ENCODE data around the gene ADAMTS19. TPM values are rescaled to one million over a fixed set of nuclear protein-coding genes. Genes with fewer than 3 reads are reported as not detected.

The ADAMTS19 gene
- total RNA-seq, 2 donors from 2014 or later = not detected

GRCh38 chr5:129454461-129454860, 5.6 kb upstream of the ADAMTS19 start:
- DNase-seq (ENCODE audit: low spot score) (no peak), ATAC-seq (no peak)
- H3K4me3 Mint-ChIP-seq = no peak overlapping the region
- H3K4me1 Mint-ChIP-seq (ENCODE audit: low read depth in 2 of 2) = no peaks in the 10 kb centered on the region
- peaks cover 8 to 10% of the 10 kb centered on the region in 2 donors for H3K27me3 Mint-ChIP-seq
- peaks cover 13% of the 10 kb centered on the region for H3K9me3 Mint-ChIP-seq
- H3K27ac Mint-ChIP-seq = no peak overlapping the region
- no peaks in the 10 kb centered on the region for H3K36me3 Mint-ChIP-seq

GRCh38 chr5:129459450-129459776, 685 bp upstream of the ADAMTS19 start:
- H3K27ac Mint-ChIP-seq = no peak overlapping the region
- H3K4me3 Mint-ChIP-seq = no peak overlapping the region
- DNase-seq (ENCODE audit: low spot score) (no peak), ATAC-seq (no peak)
- H3K9me3 Mint-ChIP-seq = peaks cover 15% of the 10 kb centered on the region
- no peaks in the 10 kb centered on the region for H3K4me1 Mint-ChIP-seq (ENCODE audit: low read depth in 2 of 2)
- peaks cover 21 to 30% of the 10 kb centered on the region in 2 donors for H3K27me3 Mint-ChIP-seq
- H3K36me3 Mint-ChIP-seq = peaks cover 8% of the 10 kb centered on the region

DNA sequence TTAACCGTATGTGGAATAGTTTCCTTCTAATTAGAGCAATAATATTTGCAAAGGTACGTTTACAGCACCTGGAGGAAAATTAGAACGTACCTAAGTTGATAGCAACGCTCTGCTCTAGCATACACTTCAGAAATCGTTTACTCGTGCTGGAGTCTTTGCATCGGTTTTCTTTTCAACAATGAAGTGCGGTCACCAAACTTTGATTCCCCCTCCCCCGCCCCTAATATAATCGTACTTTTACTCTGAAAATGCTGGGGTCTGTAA, 506 bp downstream of the ADAMTS19 start:
- no peak for ATAC-seq
- H3K4me1 Mint-ChIP-seq (ENCODE audit: low read depth in 2 of 2) = no peaks in the 10 kb centered on the region

DNA sequence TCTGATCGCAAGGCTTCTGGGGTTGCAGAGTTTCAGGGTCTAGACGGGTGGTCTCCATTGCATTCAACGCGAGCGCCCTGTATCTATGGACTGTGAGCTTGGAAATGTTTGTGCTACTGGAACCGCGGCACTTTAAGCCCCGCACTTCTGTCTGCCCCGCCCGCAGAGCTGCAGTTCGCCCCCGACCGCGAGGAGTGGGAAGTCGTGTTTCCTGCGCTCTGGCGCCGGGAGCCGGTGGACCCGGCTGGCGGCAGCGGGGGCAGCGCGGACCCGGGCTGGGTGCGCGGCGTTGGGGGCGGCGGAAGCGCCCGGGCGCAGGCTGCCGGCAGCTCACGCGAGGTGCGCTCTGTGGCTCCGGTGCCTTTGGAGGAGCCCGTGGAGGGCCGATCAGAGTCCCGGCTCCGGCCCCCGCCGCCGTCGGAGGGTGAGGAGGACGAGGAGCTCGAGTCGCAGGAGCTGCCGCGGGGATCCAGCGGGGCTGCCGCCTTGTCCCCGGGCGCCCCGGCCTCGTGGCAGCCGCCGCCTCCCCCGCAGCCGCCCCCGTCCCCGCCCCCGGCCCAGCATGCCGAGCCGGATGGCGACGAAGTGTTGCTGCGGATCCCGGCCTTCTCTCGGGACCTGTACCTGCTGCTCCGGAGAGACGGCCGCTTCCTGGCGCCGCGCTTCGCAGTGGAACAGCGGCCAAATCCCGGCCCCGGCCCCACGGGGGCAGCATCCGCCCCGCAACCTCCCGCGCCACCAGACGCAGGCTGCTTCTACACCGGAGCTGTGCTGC, 1.0 kb downstream of the ADAMTS19 start:
- peaks cover 8% of the 10 kb centered on the region for H3K36me3 Mint-ChIP-seq
- no peaks in the 10 kb centered on the region for H3K4me1 Mint-ChIP-seq (ENCODE audit: low read depth in 2 of 2)
- H3K4me3 Mint-ChIP-seq = no peak overlapping the region
- DNase-seq (ENCODE audit: low spot score) = no peak
- peaks cover 19% of the 10 kb centered on the region for H3K9me3 Mint-ChIP-seq
- peak in 1 of 2 donors; percentile 36 for ATAC-seq
- H3K27me3 Mint-ChIP-seq = peaks cover 21 to 30% of the 10 kb centered on the region in 2 donors
- no peak overlapping the region for H3K27ac Mint-ChIP-seq

More for the DNA sequence above, 506 bp downstream of the ADAMTS19 start:
- Mint-ChIP-seq H3K36me3 (peaks cover 8% of the 10 kb centered on the region), H3K27ac (no peak overlapping the region), H3K9me3 (peaks cover 15% of the 10 kb centered on the region), H3K27me3 (peaks cover 21 to 30% of the 10 kb centered on the region in 2 donors), H3K4me3 (no peak overlapping the region)
- no peak for DNase-seq (ENCODE audit: low spot score)

GRCh38 chr5:129461711-129462332, 1.7 kb downstream of the ADAMTS19 start:
- DNase-seq (ENCODE audit: low spot score) (no peak), ATAC-seq (no peak)
- H3K4me3 Mint-ChIP-seq = no peak overlapping the region
- peaks cover 19% of the 10 kb centered on the region for H3K9me3 Mint-ChIP-seq
- peaks cover 8% of the 10 kb centered on the region for H3K36me3 Mint-ChIP-seq
- no peaks in the 10 kb centered on the region for H3K4me1 Mint-ChIP-seq (ENCODE audit: low read depth in 2 of 2)
- no peak overlapping the region for H3K27ac Mint-ChIP-seq
- peaks cover 21 to 30% of the 10 kb centered on the region in 2 donors for H3K27me3 Mint-ChIP-seq

DNA sequence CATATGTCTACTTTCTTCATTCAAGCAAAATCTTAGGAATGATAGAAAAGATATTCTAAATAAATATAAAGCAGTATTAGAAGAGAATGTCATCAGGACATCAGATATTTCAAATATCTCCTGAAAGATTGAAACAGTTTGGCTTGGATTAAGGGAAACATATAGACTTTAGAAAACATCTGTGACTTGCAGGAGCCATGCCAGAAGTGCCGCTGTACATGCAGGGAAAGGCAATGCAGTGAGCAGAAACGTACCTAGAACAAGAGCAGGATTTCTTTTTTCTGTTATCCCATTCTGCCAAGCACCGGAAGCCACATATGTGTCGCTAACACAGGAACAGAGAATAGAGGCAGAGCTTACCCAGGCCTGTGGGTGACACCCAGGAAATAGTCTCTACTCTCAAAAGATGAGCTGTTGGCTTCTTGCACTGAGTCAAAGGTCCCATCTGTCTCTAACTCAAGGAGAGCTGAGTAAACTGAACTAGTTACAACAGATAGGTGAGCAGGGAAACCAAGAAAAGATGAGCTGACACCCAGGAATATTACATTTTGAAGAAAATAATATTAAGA, 5.8 kb downstream of the ADAMTS19 start:
- Mint-ChIP-seq H3K9me3 (peaks cover 14% of the 10 kb centered on the region), H3K36me3 (peaks cover 8% of the 10 kb centered on the region), H3K4me1 (ENCODE audit: low read depth in 2 of 2) (no peaks in the 10 kb centered on the region), H3K27me3 (peaks cover 10 to 15% of the 10 kb centered on the region in 2 donors), H3K4me3 (no peak overlapping the region), H3K27ac (no peak overlapping the region)
- no peak for DNase-seq (ENCODE audit: low spot score)
- no peak for ATAC-seq

DNA sequence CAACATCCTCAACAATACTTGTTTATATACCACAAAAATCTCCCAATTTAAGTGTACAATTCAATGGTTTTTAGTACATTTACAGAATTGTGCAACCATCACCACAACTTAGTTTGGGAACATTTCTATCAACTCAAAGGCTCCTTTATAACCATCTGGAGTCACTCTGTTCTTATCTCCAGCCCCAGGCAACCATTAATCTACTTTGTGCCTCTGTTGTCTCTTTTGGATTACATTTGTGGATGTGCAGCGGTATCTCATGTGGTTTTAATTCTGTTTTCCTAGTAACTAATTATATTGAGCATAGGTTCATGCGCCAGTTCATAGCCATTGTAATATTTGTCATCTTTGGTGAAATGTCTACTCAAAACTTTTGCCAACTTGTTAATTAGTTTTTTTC, 14.4 kb downstream of the ADAMTS19 start:
- Mint-ChIP-seq H3K36me3 (no peaks in the 10 kb centered on the region), H3K4me1 (ENCODE audit: low read depth in 2 of 2) (no peaks in the 10 kb centered on the region), H3K4me3 (no peak overlapping the region), H3K27ac (no peak overlapping the region), H3K27me3 (no peaks in the 10 kb centered on the region), H3K9me3 (no peaks in the 10 kb centered on the region)
- no peak for DNase-seq (ENCODE audit: low spot score)
- no peak for ATAC-seq

GRCh38 chr5:129476751-129477150, 16.7 kb downstream of the ADAMTS19 start:
- H3K4me1 Mint-ChIP-seq (ENCODE audit: low read depth in 2 of 2) = no peaks in the 10 kb centered on the region
- ATAC-seq (no peak), DNase-seq (ENCODE audit: low spot score) (no peak)
- H3K4me3 Mint-ChIP-seq = no peak overlapping the region
- no peaks in the 10 kb centered on the region for H3K9me3 Mint-ChIP-seq
- H3K36me3 Mint-ChIP-seq = no peaks in the 10 kb centered on the region
- H3K27me3 Mint-ChIP-seq = no peaks in the 10 kb centered on the region
- no peak overlapping the region for H3K27ac Mint-ChIP-seq

DNA sequence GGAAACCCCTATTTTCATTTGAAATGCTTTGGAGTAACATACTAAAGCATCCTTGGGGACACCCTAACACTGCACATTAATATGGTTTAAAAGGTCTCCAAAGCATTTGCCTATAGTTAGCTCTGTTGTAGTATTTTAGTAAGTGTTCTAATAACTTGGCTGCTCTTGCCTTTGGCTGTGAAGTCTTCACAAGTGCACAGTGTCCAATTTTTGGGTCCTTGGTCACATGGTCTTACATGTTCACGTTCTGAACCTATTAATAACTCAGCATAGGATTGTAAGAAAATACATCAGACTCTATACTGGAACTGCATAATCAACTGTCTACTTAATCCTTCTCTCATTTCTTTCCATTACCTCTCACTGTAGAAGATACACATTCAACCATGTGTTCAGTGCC, 17.4 kb downstream of the ADAMTS19 start:
- ATAC-seq (no peak), DNase-seq (ENCODE audit: low spot score) (no peak)
- H3K27ac Mint-ChIP-seq = no peak overlapping the region
- no peaks in the 10 kb centered on the region for H3K27me3 Mint-ChIP-seq
- no peaks in the 10 kb centered on the region for H3K36me3 Mint-ChIP-seq
- H3K4me3 Mint-ChIP-seq = no peak overlapping the region
- H3K9me3 Mint-ChIP-seq = no peaks in the 10 kb centered on the region
- no peaks in the 10 kb centered on the region for H3K4me1 Mint-ChIP-seq (ENCODE audit: low read depth in 2 of 2)

- H3K36me3 Mint-ChIP-seq = no peaks in the 10 kb centered on the region
- H3K27me3 Mint-ChIP-seq = no peaks in the 10 kb centered on the region
- H3K4me1 Mint-ChIP-seq (ENCODE audit: low read depth in 2 of 2) = no peaks in the 10 kb centered on the region
- H3K27ac Mint-ChIP-seq = no peak overlapping the region
- ATAC-seq (no peak), DNase-seq (ENCODE audit: low spot score) (no peak)
- H3K9me3 Mint-ChIP-seq = no peaks in the 10 kb centered on the region
- no peak overlapping the region for H3K4me3 Mint-ChIP-seq
Measured at GRCh38 chr5:129481161-129481560, 21.1 kb downstream of the ADAMTS19 start.

DNA sequence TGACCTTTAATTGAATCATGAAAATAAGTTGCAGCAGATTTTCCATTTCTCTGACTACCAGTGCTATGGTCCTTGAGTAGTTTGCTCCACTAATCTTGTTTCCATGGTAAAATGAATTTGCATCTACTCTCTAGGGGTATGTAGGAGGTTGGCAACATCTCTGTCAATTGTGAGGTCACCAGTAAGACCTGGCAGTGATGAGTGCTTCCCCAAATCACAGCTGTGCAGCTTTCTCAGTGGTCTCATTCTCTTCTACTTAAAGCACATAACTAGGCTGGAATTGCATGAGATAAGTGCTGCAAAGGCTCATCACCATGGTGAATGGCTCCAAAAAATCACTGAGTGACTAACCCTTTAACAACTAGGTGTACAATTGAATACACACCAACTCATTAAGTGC, 36.3 kb downstream of the ADAMTS19 start:
- ATAC-seq = no peak
- no peak for DNase-seq (ENCODE audit: low spot score)
- H3K4me1 Mint-ChIP-seq (ENCODE audit: low read depth in 2 of 2) = no peaks in the 10 kb centered on the region

GRCh38 chr5:129496864-129497595, 36.9 kb downstream of the ADAMTS19 start:
- ATAC-seq = no peak
- H3K9me3 Mint-ChIP-seq = peaks cover 18% of the 10 kb centered on the region
- H3K27me3 Mint-ChIP-seq = no peaks in the 10 kb centered on the region

More for the DNA sequence above, 36.3 kb downstream of the ADAMTS19 start:
- no peak overlapping the region for H3K27ac Mint-ChIP-seq
- no peaks in the 10 kb centered on the region for H3K27me3 Mint-ChIP-seq
- no peak overlapping the region for H3K4me3 Mint-ChIP-seq
- peaks cover 17% of the 10 kb centered on the region for H3K9me3 Mint-ChIP-seq
- no peaks in the 10 kb centered on the region for H3K36me3 Mint-ChIP-seq

GRCh38 chr5:129499208-129499852, 39.2 kb downstream of the ADAMTS19 start:
- H3K27me3 Mint-ChIP-seq = no peaks in the 10 kb centered on the region
- ATAC-seq = no peak

More at GRCh38 chr5:129496864-129497595, 36.9 kb downstream of the ADAMTS19 start:
- Mint-ChIP-seq H3K27ac (no peak overlapping the region), H3K4me3 (no peak overlapping the region), H3K36me3 (no peaks in the 10 kb centered on the region), H3K4me1 (ENCODE audit: low read depth in 2 of 2) (no peaks in the 10 kb centered on the region)
- DNase-seq (ENCODE audit: low spot score) = no peak

More at GRCh38 chr5:129499208-129499852, 39.2 kb downstream of the ADAMTS19 start:
- Mint-ChIP-seq H3K4me3 (no peak overlapping the region), H3K36me3 (no peaks in the 10 kb centered on the region), H3K27ac (no peak overlapping the region), H3K4me1 (ENCODE audit: low read depth in 2 of 2) (no peaks in the 10 kb centered on the region), H3K9me3 (peaks cover 23% of the 10 kb centered on the region)
- DNase-seq (ENCODE audit: low spot score) = no peak
